H9 (cell line): Measurements from ENCODE around the gene FYN. TPM values are rescaled to one million over a fixed set of nuclear protein-coding genes. Genes with fewer than 3 reads are reported as not detected.

ENCODE experiments used
- DNase-seq: peaks from one replicate; pipeline ENCODE4 v3.0.0-alpha.2; 2017
- H2AFZ ChIP-seq: one replicate; pipeline ENCODE4 v1.6.1; 2013; ENCODE audit warnings: mild to moderate bottlenecking, low read length, control low read depth, moderate library complexity
- H2AK5ac ChIP-seq: 2 replicates; pipeline ENCODE4 v1.6.1; 2013; ENCODE audit warnings: low read length, control low read depth, mixed read lengths; ENCODE audit not compliant: insufficient read length
- H2BK120ac ChIP-seq: one replicate; pipeline ENCODE4 v1.6.1; 2013; ENCODE audit warnings: low read depth, mild to moderate bottlenecking, low read length, control low read depth, inconsistent platforms; ENCODE audit not compliant: poor library complexity, severe bottlenecking
- H2BK12ac ChIP-seq: 2 replicates; pipeline ENCODE4 v1.6.1; 2013; ENCODE audit warnings: low read length, control low read depth, mixed read lengths, low read depth; ENCODE audit not compliant: insufficient read length
- H2BK15ac ChIP-seq: 2 replicates; pipeline ENCODE4 v1.6.1; 2013; ENCODE audit warnings: low read depth, low read length, control low read depth
- H2BK20ac ChIP-seq: one replicate; pipeline ENCODE4 v1.6.1; 2013; ENCODE audit warnings: low read depth, mild to moderate bottlenecking, low read length, control low read depth, inconsistent platforms; ENCODE audit not compliant: poor library complexity, severe bottlenecking
- H2BK5ac ChIP-seq: 2 replicates; pipeline ENCODE4 v1.6.1; 2013; ENCODE audit warnings: low read length, control low read depth, mixed read lengths; ENCODE audit not compliant: insufficient read length
- H3K14ac ChIP-seq: 2 replicates; pipeline ENCODE4 v1.6.1; 2013; ENCODE audit warnings: low read length, control low read depth; ENCODE audit not compliant: insufficient read depth
- H3K18ac ChIP-seq: 2 replicates; pipeline ENCODE4 v1.6.1; 2013; ENCODE audit warnings: low read depth, mild to moderate bottlenecking, mixed read lengths, low read length, control low read depth; ENCODE audit not compliant: insufficient read length
- H3K23ac ChIP-seq: 2 replicates; pipeline ENCODE4 v1.6.1; 2013; ENCODE audit warnings: low read length, control low read depth, mixed read lengths, low read depth; ENCODE audit not compliant: insufficient read length
- H3K23me2 ChIP-seq: 2 replicates; pipeline ENCODE4 v1.6.1; 2013; ENCODE audit warnings: low read depth, mild to moderate bottlenecking, mixed read lengths, low read length, control low read depth; ENCODE audit not compliant: insufficient read length, poor library complexity, severe bottlenecking
- H3K27ac ChIP-seq: 2 replicates; pipeline ENCODE4 v1.5.1; 2013; ENCODE audit warnings: low read length, control low read depth, mixed read lengths, low read depth; ENCODE audit not compliant: insufficient read length
- H3K27me3 ChIP-seq: 2 replicates; pipeline ENCODE4 v1.6.1; 2013; ENCODE audit warnings: low read length, control low read depth, inconsistent platforms; ENCODE audit not compliant: insufficient read depth
- H3K4ac ChIP-seq: 2 replicates; pipeline ENCODE4 v1.6.1; 2013; ENCODE audit warnings: low read depth, mild to moderate bottlenecking, control low read depth, inconsistent platforms, low read length, moderate library complexity
- H3K4me1 ChIP-seq: 2 replicates; pipeline ENCODE4 v1.6.1; 2013; ENCODE audit warnings: low read length, control low read depth, inconsistent platforms; ENCODE audit not compliant: insufficient read depth
- H3K4me2 ChIP-seq: 2 replicates; pipeline ENCODE4 v1.6.1; 2013; ENCODE audit warnings: low read length, control low read depth, mixed read lengths; ENCODE audit not compliant: insufficient read length, insufficient read depth
- H3K56ac ChIP-seq: 2 replicates; pipeline ENCODE4 v1.6.1; 2013; ENCODE audit warnings: low read depth, mild to moderate bottlenecking, mixed read lengths, low read length, control low read depth; ENCODE audit not compliant: insufficient read length
- H3K79me1 ChIP-seq: 2 replicates; pipeline ENCODE4 v1.6.1; 2013; ENCODE audit warnings: low read depth, mild to moderate bottlenecking, moderate library complexity, low read length, control low read depth, inconsistent platforms; ENCODE audit not compliant: insufficient read depth, poor library complexity, severe bottlenecking
- H3K79me2 ChIP-seq: 2 replicates; pipeline ENCODE4 v1.6.1; 2013; ENCODE audit warnings: low read length, control low read depth, inconsistent platforms; ENCODE audit not compliant: insufficient read depth
- H3K9ac ChIP-seq: 2 replicates; pipeline ENCODE4 v1.6.1; 2013; ENCODE audit warnings: low read length, control low read depth, mixed read lengths; ENCODE audit not compliant: insufficient read length; ENCODE audit errors: extremely low read depth
- H3K9me3 ChIP-seq: one replicate; pipeline ENCODE4 v1.6.1; 2013; ENCODE audit warnings: low read depth, low read length, inconsistent platforms; ENCODE audit not compliant: control insufficient read depth
- H3T11ph ChIP-seq: one replicate; pipeline ENCODE4 v1.6.1; 2013; ENCODE audit warnings: mild to moderate bottlenecking, low read length, control low read depth, inconsistent platforms
- H4K20me1 ChIP-seq: one replicate; pipeline ENCODE4 v1.6.1; 2013; ENCODE audit not compliant: control insufficient read depth, insufficient read length, insufficient read depth
- H4K5ac ChIP-seq: 2 replicates; pipeline ENCODE4 v1.6.1; 2013; ENCODE audit warnings: low read depth, mild to moderate bottlenecking, mixed read lengths, low read length, control low read depth; ENCODE audit not compliant: insufficient read length
- H4K8ac ChIP-seq: replicated peaks from 2 replicates; pipeline ENCODE4 v1.6.1; 2013; ENCODE audit warnings: low read length, control low read depth, mixed read lengths, low read depth; ENCODE audit not compliant: insufficient read length
- H4K91ac ChIP-seq: 2 replicates; pipeline ENCODE4 v1.6.1; 2013; ENCODE audit warnings: low read depth, mild to moderate bottlenecking, moderate library complexity, mixed read lengths, low read length, control low read depth; ENCODE audit not compliant: insufficient read length
- H3K27ac Mint-ChIP-seq, 3 experiments: 2 replicates in 2 of 3; 3 replicates in 1 of 3; pipeline ENCODE4 v1.8.0; 2020 to 2021; ENCODE audit warnings: mixed read lengths in 3 of 3, mild to moderate bottlenecking in 1 of 3, moderate library complexity in 1 of 3
- H3K27me3 Mint-ChIP-seq: 2 replicates; pipeline ENCODE4 v1.8.0; 2021; ENCODE audit warnings: low read depth, mild to moderate bottlenecking, moderate library complexity, mixed read lengths
- H3K36me3 Mint-ChIP-seq, 3 experiments: 2 replicates in 2 of 3; 3 replicates in 1 of 3; pipeline ENCODE4 v1.8.0; 2020 to 2021; ENCODE audit warnings: low read depth in 3 of 3, mixed read lengths in 3 of 3; ENCODE audit not compliant: insufficient read depth in 1 of 3
- H3K4me1 Mint-ChIP-seq, 2 experiments: 2 replicates each; pipeline ENCODE4 v1.8.0; 2020; ENCODE audit warnings: mixed read lengths in 2 of 2
- H3K4me3 Mint-ChIP-seq, 2 experiments: 2 replicates in 1 of 2; 3 replicates in 1 of 2; pipeline ENCODE4 v1.8.0; 2020 to 2021; ENCODE audit warnings: mild to moderate bottlenecking in 2 of 2, mixed read lengths in 2 of 2, moderate library complexity in 1 of 2
- H3K9me3 Mint-ChIP-seq, 2 experiments: 2 replicates in 1 of 2; 3 replicates in 1 of 2; pipeline ENCODE4 v1.8.0; 2020; ENCODE audit warnings: mild to moderate bottlenecking in 2 of 2, mixed read lengths in 2 of 2, moderate library complexity in 1 of 2
- WGBS: extraction: QIAGEN DNeasy Blood & Tissue Kit; methylation state at CpG from one replicate; pipeline ENCODE4 v1.1.7; 2013; ENCODE audit warnings: missing lambda C conversion rate, low lambda C conversion rate, mixed read lengths; ENCODE audit not compliant: insufficient read length; ENCODE audit errors: extremely low coverage; 5-methylcytosine and 5-hydroxymethylcytosine counted together
- total RNA-seq: library from RNA; stranded (reverse); gene quantifications from 2 replicates; pipeline ENCODE4 v1.2.1, GENCODE V29; 2021
- TF ChIP-seq, protein P1 (sequence below): fragments of 200-600 bp; sonication (generic); conservative IDR thresholded peaks from 3 replicates; pipeline ENCODE4 v1.8.0; 2021; ENCODE audit warnings: antibody characterized with exemption, mild to moderate bottlenecking

FYN gene
- total RNA-seq, 1 experiment from 2014 or later: 64.8 TPM

DNA sequence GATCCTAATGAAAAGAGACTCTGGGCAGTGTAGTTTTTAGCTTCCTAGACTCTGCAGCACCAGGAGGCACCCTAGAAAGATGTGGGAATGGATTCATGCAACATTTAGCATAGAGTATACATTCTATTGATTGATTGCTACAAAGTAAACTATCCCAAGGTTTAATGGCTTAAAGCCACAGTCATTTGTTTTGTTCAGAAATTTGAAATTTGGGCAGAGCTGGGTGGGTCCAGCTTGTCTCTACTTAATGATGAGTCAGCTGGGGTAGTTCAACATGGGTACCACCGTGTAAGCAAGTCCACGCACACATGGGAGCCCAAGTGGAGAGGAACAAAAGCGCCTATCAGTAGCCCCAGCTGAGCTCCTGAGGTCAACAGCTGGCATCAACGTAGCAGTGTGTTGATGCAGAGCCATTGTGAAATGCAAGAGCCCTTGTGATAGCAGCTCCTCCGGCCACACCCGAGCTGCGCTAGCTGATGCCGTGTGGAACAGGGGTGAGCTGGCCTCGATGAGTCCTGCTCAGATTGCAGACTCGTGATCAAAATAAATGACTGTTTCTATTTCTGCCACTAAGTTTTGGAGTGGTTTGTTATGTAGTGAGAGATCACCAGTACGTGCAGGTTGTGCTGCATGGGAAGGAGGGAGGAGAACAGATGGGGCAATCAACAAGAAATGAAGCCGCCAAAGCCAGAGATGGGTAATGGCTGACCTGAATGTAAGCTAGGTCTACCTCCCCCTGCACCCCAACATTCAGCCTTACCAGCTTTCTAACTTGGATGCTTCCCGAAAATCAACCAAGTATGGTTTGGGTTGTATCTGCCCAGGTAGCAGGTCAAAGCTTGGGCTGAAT is 221.8 kb downstream of the FYN start:
- no CpG with 5 or more reads among the region's 13 CpGs for WGBS
- Histone ChIP-seq H2BK20ac (no peak overlapping the region), H3K79me2 (no peaks in the 10 kb centered on the region), H2BK12ac (no peak overlapping the region), H3K23ac (no peak overlapping the region), H3K4ac (no peak overlapping the region), H3K56ac (no peak overlapping the region), H3K27me3 (no peaks in the 10 kb centered on the region), H2BK120ac (no peak overlapping the region), H4K5ac (no peak overlapping the region), H2BK15ac (no peak overlapping the region), H3K9me3 (no peaks in the 10 kb centered on the region), H3K27ac (no peak overlapping the region), H4K8ac (no peak overlapping the region), H3K14ac (no peak overlapping the region), H3K18ac (no peak overlapping the region), H3K9ac (no peak overlapping the region), H3K4me1 (no peaks in the 10 kb centered on the region; the same call in 1 of the 2 replicates), H2AFZ (no peak overlapping the region), H4K91ac (no peak overlapping the region), H3K79me1 (no peaks in the 10 kb centered on the region), H3K23me2 (no peaks in the 10 kb centered on the region), H4K20me1 (no peaks in the 10 kb centered on the region), H2BK5ac (no peak overlapping the region), H3T11ph (no peak overlapping the region), H2AK5ac (no peak overlapping the region), H3K4me2 (no peak overlapping the region)
- TF ChIP-seq, protein P1, sequence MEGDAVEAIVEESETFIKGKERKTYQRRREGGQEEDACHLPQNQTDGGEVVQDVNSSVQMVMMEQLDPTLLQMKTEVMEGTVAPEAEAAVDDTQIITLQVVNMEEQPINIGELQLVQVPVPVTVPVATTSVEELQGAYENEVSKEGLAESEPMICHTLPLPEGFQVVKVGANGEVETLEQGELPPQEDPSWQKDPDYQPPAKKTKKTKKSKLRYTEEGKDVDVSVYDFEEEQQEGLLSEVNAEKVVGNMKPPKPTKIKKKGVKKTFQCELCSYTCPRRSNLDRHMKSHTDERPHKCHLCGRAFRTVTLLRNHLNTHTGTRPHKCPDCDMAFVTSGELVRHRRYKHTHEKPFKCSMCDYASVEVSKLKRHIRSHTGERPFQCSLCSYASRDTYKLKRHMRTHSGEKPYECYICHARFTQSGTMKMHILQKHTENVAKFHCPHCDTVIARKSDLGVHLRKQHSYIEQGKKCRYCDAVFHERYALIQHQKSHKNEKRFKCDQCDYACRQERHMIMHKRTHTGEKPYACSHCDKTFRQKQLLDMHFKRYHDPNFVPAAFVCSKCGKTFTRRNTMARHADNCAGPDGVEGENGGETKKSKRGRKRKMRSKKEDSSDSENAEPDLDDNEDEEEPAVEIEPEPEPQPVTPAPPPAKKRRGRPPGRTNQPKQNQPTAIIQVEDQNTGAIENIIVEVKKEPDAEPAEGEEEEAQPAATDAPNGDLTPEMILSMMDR: no peak
- Mint-ChIP-seq H3K4me3 (no peak overlapping the region), H3K27me3 (no peaks in the 10 kb centered on the region; the same call in none of the 2 replicates), H3K4me1 (peaks cover 10 to 15% of the 10 kb centered on the region in 2 experiments), H3K27ac (no peak overlapping the region), H3K9me3 (peaks cover 3 to 4% of the 10 kb centered on the region in 2 experiments; a peak in 4 of 5 replicates), H3K36me3 (peaks cover 0 to 5% (median 2%) of the 10 kb centered on the region in 3 experiments; a peak in 4 of 7 replicates)
- DNase-seq: no peak
